Colonic mucosa (tissue), 4 donors: ENCODE data around the gene PLXNA4. TPM values are rescaled to one million over a fixed set of nuclear protein-coding genes. Genes with fewer than 3 reads are reported as not detected.

Experiments
- DNase-seq: peaks from one replicate; pipeline ENCODE4 v3.0.0-alpha.2; 2020
- H3K27ac ChIP-seq: fragments of 200-600 bp; one replicate; pipeline ENCODE4 v1.8.0; 2021
- H3K27me3 ChIP-seq: fragments of 200-600 bp; one replicate; pipeline ENCODE4 v1.8.0; 2021
- H3K36me3 ChIP-seq: fragments of 200-600 bp; one replicate; pipeline ENCODE4 v1.8.0; 2021
- H3K4me1 ChIP-seq: fragments of 200-600 bp; one replicate; pipeline ENCODE4 v1.8.0; 2021; ENCODE audit warnings: mild to moderate bottlenecking
- H3K4me3 ChIP-seq: fragments of 200-600 bp; one replicate; pipeline ENCODE4 v1.8.0; 2021
- H3K9ac ChIP-seq, 2 donors: one replicate each; pipeline ENCODE4 v1.7.0; 2013; ENCODE audit warnings: control low read depth in 2 of 2, low read depth in 2 of 2, low read length in 2 of 2
- H3K9me3 ChIP-seq: fragments of 200-600 bp; one replicate; pipeline ENCODE4 v1.8.0; 2021
- CTCF ChIP-seq: fragments of 200-600 bp; IDR thresholded peaks from one replicate; pipeline ENCODE4 v1.8.0; 2022; ENCODE audit warnings: antibody characterized with exemption, mild to moderate bottlenecking
- intact Hi-C: fragments of 100-400 bp; cut with DNase I; formaldehyde crosslinking; loops from one replicate; pipeline ENCODE4 v1.14.1; 2022
- total RNA-seq, 2 donors: library from RNA; stranded (reverse); fragmentation: NEBNext Ultra II Directional in 1 of 2; extraction: Animal tissue kit (Norgen Biotek cat#: 25700) in 1 of 2; gene quantifications; one replicate each; pipeline ENCODE4 v1.2.1, GENCODE V29; 2021
- donor health status: healthy.
- donor health status: DM: no; HTN: no; CAD: no.
- donor health status: DM: no; HTN: no; CAD: no.

PLXNA4 gene
- total RNA-seq, 2 donors from 2014 or later, result 0.15 to 0.77 TPM

DNA sequence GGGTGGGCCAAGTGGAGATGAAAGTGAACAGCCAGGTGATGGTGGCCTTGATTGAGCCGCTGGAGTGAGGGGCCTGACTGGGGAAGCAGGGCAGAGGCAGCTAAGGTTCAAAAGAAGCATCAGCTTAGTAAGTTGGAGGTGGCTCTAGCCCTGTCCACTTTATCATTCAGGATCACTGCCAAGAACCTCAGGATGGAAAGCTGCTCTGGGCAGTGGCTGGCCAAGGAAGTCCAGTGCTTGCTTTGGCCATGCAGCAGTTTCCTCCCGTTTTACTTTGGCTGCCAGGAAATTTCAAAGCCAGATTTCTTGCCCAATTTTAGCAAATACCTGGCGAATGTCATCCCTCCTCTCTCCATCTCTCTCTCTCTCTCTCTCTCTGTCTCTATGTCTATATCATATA, 384.9 kb downstream of the PLXNA4 start:
- no peak overlapping the region for H3K9ac ChIP-seq
- H3K4me3 ChIP-seq, result no peak overlapping the region
- intact Hi-C loops, result no loop called here
- no peak overlapping the region for H3K27ac ChIP-seq
- H3K4me1 ChIP-seq, result no peaks in the 10 kb centered on the region
- no peaks in the 10 kb centered on the region for H3K27me3 ChIP-seq
- TF ChIP-seq CTCF, result no peak
- no peaks in the 10 kb centered on the region for H3K9me3 ChIP-seq
- DNase-seq, result no peak
- H3K36me3 ChIP-seq, result no peaks in the 10 kb centered on the region

GRCh38 chr7:132190683-132191082, 385.6 kb downstream of the PLXNA4 start:
- TF ChIP-seq CTCF, result no peak

GRCh38 chr7:132189881-132190280, 386.4 kb downstream of the PLXNA4 start:
- Histone ChIP-seq H3K36me3 (no peaks in the 10 kb centered on the region), H3K9ac (no peak overlapping the region), H3K9me3 (no peaks in the 10 kb centered on the region), H3K27me3 (no peaks in the 10 kb centered on the region), H3K4me3 (no peak overlapping the region), H3K27ac (no peak overlapping the region), H3K4me1 (no peaks in the 10 kb centered on the region)
- no peak for DNase-seq
- no peak for TF ChIP-seq CTCF
- intact Hi-C loops, result no loop called here

More at GRCh38 chr7:132190683-132191082, 385.6 kb downstream of the PLXNA4 start:
- Histone ChIP-seq H3K4me3 (no peak overlapping the region), H3K9ac (no peak overlapping the region), H3K36me3 (no peaks in the 10 kb centered on the region), H3K4me1 (no peaks in the 10 kb centered on the region), H3K27me3 (no peaks in the 10 kb centered on the region), H3K9me3 (no peaks in the 10 kb centered on the region), H3K27ac (no peak overlapping the region)
- no peak for DNase-seq
- intact Hi-C loops, result no loop called here

- no peak overlapping the region for H3K27ac ChIP-seq
- no peaks in the 10 kb centered on the region for H3K4me1 ChIP-seq
- intact Hi-C loops, result no loop called here
- H3K27me3 ChIP-seq, result no peaks in the 10 kb centered on the region
- no peak overlapping the region for H3K9ac ChIP-seq
- H3K9me3 ChIP-seq, result no peaks in the 10 kb centered on the region
- no peaks in the 10 kb centered on the region for H3K36me3 ChIP-seq
- no peak overlapping the region for H3K4me3 ChIP-seq
- no peak for DNase-seq
- TF ChIP-seq CTCF, result no peak
These were observed 388.1 kb downstream of the PLXNA4 start for GRCh38 chr7:132187869-132188789.

DNA sequence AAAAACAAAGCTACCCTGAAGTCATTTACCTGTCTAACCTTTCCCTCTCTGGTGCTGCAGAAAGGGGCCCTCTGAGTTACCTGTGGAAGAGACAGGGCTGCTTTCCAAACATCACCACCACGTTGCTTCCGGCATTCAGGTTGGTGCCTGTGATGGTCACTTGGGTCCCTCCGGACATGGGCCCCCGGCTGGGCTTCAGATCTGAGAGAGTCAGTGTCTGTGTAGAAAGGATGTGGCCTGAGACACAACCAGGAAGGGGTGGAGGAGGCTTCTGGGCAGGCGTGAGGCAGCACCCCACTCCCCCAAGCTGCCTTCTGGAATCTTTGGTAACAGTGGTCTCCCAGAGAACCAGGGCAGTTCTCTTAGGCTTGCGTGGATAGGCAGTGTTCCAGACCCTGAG, 388.9 kb downstream of the PLXNA4 start:
- H3K4me1 ChIP-seq, result no peaks in the 10 kb centered on the region
- H3K36me3 ChIP-seq, result no peaks in the 10 kb centered on the region
- H3K27ac ChIP-seq, result no peak overlapping the region
- intact Hi-C loops, result no loop called here
- H3K4me3 ChIP-seq, result no peak overlapping the region
- no peak for TF ChIP-seq CTCF
- H3K27me3 ChIP-seq, result no peaks in the 10 kb centered on the region
- DNase-seq, result no peak
- no peaks in the 10 kb centered on the region for H3K9me3 ChIP-seq
- no peak overlapping the region for H3K9ac ChIP-seq
